GM18526 (cell line): ENCODE measurements around the gene CD2BP2.

Experiments
- POLR2A ChIP-seq: IDR thresholded peaks from 3 replicates; pipeline ENCODE4 v1.6.1; 2011; ENCODE audit not compliant: insufficient read length; ENCODE audit errors: extremely low read depth

Gene CD2BP2

DNA sequence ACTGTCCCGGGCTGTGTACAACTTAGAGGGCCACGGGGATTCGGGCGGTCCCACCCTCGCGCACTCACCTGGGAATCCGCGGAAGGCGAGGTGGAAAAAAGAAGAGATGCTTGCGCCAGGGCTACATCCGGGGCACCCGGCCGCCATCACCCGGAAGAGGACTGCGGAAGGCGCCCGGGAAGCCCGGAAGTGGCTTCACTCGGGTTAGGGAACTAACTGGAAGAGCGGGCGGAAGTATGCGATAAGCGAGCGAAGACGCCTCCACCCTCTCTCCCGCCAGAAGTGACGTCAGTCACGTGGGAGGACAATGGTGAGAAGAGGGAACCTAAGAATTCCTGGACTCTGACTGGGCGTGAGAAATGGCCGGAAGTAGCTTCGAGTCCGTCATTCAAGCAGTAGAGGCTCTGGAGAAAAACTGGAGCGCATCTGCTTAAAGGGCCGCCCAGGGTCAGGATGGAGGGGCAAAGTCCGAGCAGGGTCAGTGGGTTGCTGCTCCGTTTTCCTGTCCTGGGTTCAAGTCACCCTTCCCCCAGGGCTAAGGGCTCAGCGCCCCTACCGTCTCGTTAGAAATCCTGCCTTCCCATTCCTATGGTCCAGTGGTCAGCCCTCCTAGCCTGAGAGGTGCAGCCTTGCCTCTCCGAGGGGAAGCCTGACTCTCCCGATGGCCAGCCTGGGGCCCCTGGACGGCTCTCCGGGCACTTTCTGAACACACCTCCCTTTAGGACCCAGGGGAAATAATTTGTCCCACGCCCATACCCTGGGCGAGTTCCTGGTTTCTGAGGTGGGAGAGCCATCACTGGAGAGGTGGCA is at the start of gene CD2BP2:
Gene CD2BP2 (minus strand): TSS at position 165 of the 810 bp plus-strand sequence. CDS start 627 bp downstream, outside the sequence.
- peak; percentile 58 for TF ChIP-seq POLR2A

DNA sequence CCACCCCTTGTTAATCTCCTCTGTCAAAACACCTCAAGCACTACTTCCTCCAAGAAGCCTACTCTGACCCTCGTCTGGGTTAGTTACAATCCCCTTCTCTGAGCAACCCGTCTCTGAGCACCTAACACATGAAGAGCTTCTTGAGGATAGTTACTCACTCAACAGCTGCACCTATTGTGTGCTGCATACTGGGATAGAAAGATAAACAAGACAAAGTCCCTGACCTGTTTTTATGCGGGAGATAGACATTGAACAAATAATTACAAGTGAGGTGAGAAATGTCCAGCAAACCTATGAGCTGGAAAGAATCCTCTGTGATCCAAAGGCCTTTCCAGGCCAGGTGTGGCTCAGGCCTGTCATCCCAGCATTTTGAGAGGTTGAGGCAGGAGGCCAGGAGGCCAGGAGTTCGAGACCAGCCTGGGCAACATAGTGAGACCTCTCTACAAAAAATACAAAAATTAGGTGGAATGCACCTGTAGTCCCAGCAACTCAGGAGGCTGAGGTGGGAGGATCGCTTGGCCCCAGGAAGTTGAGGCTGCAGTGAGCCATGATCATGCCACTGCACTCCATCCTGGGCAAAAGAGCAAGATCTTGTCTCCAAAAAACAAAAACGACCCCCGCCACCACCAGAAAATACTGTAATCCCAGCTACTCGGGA is 46.8 kb upstream of the CD2BP2 start:
- no peak for TF ChIP-seq POLR2A

DNA sequence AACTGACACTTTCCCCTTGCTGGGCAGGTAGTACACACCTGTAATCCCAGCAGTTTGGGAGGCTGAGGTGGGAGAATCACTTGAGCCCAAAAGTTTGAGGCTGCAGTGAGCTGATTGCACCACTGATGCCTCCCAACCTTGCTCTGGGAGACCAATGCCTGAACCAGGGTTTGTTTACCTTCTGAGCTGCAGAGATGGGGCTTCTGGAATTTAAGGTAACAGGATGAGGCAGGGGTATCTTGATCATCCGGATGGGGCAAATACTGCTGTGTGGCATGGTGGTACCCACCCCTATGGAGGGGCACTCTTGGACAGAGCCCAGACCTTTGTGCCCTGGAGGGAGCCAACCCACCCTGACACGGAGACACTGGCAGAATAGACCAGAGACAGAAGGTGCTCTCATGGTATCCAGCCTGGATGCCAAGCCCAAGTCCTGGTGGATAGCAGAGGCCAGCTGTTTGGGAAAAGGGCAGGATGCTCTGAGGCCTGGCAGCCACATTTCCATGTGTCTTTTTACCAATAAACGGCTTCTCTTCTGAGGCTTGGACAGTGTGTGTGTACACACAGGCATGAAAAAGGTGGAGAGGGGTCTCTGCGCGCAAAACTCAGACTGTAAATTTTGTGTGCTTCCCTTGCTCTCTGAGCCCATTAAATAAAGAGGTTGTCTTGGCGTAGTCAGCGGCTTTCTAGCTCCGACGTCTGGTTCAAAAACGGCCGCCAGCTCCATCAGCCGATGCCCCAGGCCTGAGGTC is 44.5 kb upstream of the CD2BP2 start:
- no peak for TF ChIP-seq POLR2A

DNA sequence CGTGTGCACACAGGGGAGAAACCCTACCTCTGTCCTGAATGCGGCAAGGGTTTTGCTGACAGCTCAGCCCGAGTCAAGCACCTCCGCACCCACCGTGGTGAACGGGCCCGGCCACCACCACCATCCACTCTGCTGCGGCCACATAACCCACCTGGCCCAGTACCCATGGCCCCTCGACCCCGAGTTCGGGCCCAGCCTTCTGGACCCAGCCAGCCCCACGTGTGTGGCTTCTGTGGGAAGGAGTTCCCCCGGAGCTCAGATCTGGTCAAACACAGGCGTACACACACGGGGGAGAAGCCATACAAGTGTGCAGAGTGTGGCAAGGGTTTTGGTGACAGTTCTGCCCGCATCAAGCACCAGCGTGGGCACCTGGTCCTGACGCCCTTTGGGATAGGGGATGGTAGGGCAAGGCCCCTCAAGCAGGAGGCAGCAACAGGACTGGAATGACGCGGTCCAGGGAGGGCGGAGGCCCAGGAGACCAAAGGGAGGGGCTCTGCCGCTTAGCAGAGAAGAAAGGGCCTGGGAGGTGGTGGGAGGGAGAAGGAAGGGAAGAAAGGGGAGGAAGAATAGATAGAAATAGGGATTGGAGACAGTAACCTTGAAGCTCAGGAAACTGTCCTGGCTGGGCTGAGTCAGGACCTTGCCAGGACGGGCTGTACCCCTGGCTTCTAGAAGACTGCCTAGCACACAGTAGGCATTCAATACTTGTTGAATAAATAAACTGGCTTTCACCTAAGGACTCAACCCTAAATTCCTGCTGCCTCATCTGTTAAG is 43.7 kb upstream of the CD2BP2 start:
- no peak for TF ChIP-seq POLR2A

DNA sequence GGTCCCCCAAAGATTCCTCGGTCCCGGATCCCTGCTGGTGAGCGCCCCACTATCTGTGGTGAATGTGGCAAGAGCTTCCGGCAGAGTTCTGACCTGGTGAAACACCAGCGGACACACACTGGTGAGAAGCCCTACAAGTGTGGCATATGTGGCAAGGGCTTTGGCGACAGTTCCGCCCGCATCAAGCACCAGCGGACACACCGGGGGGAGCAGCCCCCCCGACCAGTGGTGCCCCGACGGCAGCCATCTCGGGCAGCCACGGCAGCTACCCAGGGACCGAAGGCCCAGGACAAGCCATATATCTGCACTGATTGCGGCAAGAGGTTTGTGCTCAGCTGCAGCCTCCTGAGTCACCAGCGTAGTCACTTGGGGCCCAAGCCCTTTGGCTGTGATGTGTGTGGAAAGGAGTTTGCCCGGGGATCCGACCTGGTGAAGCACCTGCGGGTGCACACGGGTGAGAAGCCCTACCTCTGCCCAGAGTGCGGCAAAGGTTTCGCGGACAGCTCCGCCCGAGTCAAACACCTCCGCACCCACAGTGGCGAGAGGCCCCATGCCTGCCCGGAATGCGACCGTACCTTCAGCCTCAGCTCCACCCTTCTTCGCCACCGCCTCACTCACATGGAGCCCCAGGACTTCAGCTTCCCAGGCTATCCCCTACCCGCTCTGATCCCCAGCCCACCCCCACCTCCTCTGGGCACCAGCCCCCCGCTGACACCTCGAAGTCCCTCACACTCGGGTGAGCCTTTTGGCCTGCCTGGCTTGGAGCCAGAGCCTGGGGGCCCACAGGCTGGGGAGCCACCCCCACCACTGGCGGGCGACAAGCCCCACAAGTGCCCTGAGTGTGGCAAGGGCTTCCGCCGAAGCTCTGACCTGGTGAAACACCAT is 42.9 kb upstream of the CD2BP2 start:
- TF ChIP-seq POLR2A = no peak

DNA sequence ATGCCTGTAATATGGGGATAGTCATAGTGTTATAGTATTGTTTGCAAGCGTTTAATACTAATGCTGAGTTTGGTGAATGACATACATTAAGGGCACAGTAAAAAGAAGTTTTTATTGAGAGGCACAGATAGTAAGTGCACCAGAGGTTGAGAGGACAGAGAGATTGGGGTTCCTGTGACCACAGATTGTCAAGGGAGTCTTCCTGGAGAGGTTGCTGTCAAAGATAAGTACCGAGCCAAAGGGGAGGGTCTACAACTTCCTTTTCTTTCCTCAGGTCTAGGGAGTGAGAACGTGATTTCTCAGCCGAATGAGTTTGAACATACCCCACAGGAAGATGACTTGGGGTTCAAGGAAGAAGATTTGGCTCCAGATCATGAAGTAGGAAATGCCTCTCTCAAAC is 41.9 kb upstream of the CD2BP2 start:
- no peak for TF ChIP-seq POLR2A

DNA sequence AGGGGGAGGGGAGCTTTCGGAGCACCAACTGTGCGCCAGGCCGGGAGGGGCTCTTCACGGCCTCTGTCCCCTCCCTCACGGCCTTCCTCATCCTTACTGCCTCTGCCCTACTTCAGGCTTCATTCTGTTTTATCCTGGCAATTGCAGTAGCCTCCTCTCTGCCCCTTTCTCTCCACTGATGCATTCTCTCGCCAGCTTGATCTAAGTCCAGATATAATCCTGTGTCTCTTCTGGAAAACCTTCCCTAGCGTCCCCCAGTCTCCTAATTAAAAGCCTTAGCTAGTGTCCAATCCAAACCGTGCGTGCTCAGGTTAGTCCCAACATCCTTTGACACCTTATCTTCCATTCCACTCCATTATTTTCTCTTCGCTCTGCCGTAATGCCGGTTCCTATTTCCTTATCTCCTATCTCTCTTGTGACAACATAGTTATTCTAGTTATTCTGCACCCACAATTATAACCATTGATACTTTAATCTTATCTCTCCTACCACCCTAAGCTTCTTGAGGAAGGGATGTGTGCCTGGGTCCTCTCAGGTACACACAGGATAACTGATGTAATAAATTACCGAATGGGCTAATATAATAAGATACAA is 41.0 kb upstream of the CD2BP2 start:
- no peak for TF ChIP-seq POLR2A

DNA sequence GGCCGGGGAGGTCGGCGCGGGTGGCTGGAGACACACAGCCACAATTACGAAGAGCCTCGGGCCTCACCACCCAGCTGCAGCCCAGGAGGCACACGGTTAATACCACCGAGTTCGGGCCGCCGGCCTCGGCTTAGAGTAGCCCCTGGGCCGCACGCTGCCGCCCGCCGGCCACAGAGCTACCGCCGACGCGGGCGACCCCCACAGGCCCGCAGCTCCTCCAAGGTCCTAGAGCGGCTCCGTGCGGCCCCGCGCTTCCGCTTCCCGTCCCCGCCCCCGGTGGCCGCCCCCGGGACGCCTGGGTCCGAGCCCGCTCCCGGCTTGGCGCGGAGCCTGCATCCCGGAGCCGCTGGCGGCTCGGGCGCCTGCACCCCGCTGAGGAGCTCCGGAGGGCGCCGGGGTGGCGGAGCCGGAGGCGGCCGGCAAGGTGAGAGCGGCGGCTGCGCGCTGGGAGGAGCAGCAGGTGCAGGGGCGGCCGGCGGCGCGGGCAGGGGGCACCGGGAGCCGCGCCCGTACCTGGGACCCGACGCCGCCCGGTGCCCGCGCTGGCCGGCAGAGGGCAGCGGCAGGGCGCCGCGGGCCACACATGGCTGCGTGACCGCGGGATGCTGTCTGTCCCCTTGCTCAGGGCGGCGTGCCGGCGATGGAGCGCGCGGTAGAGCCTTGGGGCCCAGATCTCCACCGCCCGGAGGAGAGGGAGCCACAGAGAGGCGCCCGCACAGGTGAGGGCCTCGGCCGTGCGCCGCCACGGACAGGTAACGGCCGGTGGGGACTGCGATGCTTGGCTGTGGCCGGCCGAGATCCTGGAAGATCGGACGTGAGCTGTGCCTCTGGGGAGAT is 40.3 kb upstream of the CD2BP2 start, which contains the start of gene ZNF48:
Gene ZNF48 (plus strand): TSS at position 266 of the 837 bp plus-strand sequence. CDS start 375 bp downstream, at position 641.
- peak; percentile 62 for TF ChIP-seq POLR2A

DNA sequence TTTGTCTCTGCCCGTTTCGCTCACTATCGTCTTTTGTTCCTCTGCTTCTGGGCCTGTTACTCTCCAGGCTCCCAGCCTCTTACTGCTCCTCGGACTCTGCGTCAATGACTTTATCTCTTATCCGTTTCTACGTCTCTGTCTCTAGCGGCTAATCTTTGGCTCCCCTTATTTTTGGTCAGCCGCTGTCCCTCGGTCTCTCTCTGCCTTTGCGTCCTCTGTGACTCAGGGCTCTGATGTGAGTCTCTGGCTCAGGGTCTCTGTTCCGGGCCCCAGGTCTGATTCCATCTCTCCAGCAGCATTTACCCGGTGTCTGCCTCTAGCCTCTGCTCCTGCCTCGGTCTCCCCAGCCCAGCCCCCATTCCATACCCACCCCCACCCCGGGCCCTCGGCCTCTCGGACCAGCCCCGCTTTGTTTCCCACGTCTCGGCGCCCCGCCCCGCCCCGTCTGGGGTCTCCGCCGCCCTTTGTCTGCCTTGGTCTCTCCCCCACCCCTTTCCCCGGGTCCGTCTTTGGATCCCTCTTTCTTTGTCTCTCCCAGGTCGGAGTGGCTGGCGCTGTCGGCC is 39.6 kb upstream of the CD2BP2 start:
- no peak for TF ChIP-seq POLR2A

DNA sequence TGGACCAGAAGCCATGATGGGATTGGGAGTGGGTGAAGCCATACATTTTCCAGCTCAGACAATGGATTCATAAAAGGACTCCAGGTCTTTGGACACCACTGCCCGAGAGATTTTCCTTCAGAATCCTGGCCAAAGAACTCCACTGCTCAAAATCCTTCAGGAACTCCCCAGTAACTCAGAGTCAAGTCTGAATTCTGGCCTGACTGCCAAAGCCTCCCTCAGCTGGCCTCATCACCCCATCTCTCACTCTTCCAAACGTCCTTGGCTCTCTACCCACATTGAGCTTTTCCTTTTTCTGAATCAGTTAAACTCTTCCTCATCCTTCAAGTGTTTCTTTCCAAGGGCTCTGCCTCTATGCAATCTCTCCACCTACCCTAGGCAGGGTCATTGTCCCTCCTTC is 28.4 kb upstream of the CD2BP2 start:
- no peak for TF ChIP-seq POLR2A

DNA sequence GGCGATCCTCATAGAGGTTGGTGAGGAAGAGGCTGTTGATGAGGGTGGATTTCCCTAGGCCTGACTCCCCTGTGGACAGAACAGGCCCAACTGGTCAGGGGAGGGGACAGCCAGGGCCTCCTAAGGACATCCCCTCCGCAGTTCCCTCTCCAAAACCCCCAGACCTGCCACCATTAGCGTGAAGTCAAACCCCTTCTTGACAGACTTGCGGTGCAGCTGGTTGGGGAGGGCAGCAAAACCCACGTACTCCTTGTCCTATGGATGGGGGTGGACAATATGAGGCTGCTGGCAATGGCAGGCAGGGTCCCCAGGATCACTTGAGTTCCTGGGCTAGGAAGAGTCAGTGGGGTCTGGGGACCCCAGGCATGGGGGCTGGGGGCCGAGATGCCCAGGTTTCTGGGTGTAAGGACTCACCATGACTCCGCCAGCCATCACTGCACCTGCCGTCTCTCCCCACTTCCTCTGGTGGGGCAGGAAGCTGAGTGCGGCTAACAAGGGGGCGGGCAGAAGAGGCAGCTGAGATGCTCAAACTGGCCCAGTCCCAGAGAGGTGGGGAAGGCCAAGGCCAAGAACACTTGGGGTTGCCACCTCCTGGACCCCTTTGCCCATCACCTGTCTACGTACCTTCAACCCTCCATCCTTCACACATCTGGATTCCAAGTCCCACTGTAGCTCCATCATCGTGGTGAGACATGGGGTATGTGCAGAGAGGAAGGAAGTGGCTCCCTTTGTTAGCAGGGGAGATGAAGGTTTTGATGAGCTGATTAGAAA is 27.2 kb upstream of the CD2BP2 start, which contains the start of gene SEPTIN1:
Gene SEPTIN1 (minus strand): TSS at position 451 of the 771 bp plus-strand sequence. CDS start 19 bp downstream, at position 432.
- TF ChIP-seq POLR2A = peak; percentile 84

DNA sequence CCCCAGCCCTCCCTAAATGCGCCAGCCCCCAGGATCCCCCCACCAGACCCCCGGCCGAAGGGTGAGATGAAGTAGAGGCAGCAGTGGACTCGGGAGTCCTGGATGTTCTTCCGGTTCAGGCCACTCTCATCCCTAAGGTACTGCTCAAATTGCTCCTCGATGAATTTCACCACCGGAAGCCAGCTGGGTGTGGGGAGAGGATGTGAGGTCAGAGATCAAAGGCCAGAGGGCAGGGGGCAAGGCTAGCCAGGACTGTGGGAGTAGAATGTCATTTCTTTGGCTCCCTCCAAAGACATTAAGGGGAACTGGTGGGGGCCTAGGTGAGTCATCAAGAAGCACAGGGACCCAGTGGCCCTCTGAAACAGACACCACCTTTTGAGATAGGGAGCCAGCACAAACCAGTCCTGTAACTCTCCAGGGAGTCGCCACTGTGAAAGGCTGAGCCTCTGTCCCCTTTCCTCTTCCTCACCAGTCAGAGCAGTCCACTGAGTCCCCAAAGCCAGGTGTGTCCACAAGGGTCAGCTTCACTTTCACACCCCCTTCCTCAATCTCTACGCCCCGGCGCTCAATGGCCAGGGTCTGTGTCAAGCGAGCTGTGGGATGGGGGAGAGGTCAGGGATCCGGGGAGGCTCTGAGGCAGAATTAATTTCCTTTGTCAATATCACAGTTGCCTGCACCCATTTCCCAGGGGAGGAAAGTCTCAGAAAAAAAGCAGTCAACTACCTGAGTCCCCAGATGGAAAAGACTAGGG is 26.4 kb upstream of the CD2BP2 start:
- TF ChIP-seq POLR2A = no peak
